Measurements from ENCODE around the gene TRIM10.

DNA sequence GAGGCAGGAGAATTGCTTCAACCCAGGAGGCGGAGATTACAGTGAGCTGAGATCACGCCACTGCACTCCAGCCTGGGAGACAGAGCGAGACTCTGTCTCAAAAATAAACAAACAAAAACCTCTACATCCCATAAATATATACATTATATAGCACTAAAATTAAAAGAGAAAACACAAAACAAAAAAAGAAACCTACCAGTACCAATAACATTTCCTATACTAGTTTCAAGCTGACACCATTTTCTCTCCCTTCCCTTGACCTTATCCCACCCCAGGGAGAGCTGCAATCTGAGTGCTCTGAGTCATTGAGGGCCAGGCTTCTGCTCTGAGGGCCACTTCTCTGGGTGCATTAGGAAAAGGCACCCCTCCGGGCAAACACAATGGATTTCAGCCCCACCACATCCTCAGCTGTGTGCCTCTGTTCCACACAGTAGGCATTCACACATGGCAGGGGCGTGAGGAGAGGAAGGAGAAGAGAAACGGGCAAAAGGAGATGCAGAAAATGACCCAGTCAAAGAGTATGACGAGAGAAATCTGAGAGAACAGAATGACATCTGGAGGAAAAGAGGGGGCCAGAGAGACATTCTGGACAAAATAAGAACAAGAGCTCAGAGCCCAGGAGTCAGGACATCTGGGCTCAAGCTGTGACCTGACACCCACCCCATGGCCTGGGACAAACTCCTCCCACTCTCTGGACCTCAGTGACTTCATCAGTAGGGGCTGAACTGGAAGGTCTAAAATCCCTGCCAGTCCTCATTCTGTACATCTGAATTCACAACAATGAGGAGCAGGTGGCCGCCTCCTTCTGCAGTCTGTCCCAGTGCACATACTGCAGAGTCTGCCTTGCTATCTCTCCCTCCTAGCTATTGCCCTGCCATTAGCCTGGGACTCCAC lies 34.0 kb upstream of the TRIM10 start:
- TF ChIP-seq, protein P1, sequence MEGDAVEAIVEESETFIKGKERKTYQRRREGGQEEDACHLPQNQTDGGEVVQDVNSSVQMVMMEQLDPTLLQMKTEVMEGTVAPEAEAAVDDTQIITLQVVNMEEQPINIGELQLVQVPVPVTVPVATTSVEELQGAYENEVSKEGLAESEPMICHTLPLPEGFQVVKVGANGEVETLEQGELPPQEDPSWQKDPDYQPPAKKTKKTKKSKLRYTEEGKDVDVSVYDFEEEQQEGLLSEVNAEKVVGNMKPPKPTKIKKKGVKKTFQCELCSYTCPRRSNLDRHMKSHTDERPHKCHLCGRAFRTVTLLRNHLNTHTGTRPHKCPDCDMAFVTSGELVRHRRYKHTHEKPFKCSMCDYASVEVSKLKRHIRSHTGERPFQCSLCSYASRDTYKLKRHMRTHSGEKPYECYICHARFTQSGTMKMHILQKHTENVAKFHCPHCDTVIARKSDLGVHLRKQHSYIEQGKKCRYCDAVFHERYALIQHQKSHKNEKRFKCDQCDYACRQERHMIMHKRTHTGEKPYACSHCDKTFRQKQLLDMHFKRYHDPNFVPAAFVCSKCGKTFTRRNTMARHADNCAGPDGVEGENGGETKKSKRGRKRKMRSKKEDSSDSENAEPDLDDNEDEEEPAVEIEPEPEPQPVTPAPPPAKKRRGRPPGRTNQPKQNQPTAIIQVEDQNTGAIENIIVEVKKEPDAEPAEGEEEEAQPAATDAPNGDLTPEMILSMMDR (IDR thresholded peaks at IDR 0.05): no peak
- TF ChIP-seq POLR2A (IDR thresholded peaks at IDR 0.05): no peak
